ENCODE measurements around the gene SLC19A1. TPM values are rescaled to one million over a fixed set of nuclear protein-coding genes. Genes with fewer than 3 reads are reported as not detected.
"Not testable (repeated sequence)": the region's sequence is repeated elsewhere in the genome, so short reads cannot be mapped to it uniquely, and the experiment has no call there.

Gene SLC19A1
- polyA plus RNA-seq, 5 donors: 22.7 to 36.4 (median 24.4) TPM

GRCh38 chr21:45577801-45578175, 35.5 kb upstream of the SLC19A1 start:
- DNase-seq: no peak

GRCh38 chr21:45576838-45577737, 34.8 kb upstream of the SLC19A1 start:
- DNase-seq: no peak

DNA sequence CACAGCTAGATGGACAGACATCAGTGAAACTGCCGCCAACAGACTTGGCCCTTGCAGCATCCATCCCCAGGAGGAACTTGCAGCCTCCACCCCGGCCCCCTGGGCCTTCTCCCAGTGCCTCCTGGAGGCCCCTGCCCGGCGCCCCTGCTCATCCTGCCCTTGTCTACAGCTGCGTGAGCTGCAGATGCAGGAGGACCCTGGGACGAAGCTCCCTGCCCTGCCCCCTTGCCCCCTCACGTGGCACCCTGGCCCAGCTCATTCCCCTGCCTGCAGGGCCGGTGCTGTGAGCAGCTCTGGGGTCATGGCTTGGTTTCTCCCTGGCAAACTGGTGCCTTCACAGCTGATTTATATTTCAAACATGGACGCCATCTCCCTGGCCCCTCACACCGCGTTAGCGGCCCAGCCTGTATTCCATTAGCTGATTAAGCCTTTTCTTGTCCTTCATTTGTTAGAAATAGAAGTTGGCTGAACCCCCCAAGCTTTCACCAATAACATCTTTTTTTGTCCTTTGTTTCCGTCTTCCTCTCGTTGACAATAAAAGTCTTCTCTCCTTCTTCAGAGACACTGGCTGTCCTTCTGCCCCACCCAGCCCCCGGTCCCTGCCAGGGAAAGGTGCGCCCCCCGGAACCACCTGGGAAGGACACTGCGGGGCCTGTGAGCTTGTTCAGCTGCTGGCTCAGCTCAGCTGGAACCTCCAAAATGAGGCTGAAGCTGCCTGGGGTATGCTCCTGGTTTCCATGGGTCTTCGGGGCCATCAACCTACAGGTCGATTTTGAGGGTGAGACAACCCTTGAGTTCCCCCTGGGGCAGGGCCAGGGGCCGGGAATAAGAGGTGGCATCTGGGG, 34.0 kb upstream of the SLC19A1 start:
- DNase-seq: no peak

DNA sequence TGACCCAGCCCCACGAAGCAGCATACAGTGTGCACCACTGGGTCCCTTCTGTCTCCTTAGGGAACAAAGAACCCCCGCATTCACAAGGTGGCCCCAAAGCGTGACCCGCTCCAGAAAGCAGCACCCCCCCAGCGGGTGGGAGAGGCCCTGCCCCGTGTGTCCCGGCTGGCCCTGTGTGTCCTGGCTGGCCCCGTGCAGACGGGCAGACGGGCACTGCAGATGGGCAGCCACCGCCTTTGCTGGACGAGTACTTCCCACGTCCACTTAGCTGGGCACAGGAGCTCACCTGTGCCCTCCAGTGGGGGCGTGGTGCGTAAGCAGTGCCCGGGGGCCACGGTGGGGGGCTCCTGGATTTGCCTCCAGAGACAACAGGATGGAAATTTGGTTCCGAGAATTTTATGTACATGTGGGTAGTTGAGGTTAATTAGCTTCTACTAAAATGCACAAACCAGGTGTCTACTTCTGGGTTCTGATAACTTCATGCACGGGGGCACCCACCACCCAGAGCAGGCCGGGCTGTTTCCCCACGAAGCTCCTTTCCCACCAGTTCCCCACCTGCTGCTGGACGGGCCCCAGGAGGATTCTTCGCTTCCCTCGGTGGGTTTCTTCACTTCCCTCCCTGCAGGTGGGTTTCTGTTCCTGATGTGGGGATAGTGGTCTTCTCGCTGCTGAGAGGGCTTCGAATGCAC, 33.2 kb upstream of the SLC19A1 start:
- DNase-seq: no peak

- DNase-seq: no peak
Measured at GRCh38 chr21:45574691-45575090, 32.5 kb upstream of the SLC19A1 start.

- DNase-seq: no peak
Measured at GRCh38 chr21:45574081-45574501, 31.9 kb upstream of the SLC19A1 start.

DNA sequence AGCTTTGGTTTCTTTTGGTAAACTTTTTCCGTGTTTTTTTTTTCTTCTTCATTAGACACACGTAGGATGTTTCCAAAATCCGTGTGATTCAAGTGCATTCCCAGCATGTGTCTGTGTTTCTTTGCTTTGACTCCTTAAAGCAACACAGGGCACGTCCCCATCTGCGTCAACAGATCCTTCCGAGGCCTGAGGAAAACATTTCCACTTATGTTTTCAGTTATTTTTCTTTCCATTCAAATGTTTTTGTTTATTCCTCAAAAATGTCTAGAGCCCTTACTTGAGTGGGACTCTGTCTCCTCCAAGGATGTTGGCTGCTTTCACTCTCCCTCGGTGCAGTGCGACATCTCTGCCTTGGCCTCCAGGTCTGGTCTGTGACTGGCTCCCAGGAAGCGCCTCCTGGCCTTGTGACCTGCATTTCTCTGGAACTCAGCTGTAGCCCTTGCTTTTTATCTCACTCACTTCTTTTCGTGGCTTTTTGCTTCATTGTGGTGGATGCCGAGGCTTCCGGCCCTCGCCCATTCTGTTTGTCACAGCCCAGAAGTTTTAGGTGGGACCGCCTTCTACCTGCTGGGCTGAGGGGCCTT, 31.3 kb upstream of the SLC19A1 start:
- no peak for DNase-seq

DNA sequence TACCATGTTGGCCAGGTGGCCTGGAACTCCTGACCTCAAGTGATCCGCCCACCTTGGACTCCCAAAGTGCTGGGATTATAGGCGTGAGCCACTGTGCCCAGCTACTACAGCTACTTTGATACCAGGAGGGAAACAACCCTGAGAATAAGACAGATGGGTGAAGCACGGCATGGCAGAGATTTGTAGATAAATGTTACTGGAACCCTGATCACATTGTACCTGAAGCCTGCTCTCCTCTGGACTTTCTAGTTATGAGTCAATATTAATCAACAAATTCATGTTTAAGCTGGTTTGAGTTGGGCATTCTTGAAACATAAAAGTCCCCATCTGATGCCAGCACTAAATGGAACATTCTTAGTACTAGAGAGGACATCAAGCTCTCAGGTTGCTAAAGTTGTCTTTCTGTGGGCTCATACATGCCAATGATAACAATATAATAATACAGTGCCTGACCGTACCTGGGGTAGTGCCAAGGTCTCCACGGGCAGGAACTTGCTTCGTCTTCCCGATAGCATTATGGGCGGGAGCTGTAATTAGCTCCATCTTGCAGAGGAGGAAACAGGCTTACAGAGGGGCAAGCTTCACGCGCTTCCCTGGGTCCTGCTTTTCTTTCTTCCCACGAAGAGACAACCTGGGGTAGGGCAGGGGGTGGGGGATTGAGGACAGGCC, 30.7 kb upstream of the SLC19A1 start:
- DNase-seq: no peak

DNA sequence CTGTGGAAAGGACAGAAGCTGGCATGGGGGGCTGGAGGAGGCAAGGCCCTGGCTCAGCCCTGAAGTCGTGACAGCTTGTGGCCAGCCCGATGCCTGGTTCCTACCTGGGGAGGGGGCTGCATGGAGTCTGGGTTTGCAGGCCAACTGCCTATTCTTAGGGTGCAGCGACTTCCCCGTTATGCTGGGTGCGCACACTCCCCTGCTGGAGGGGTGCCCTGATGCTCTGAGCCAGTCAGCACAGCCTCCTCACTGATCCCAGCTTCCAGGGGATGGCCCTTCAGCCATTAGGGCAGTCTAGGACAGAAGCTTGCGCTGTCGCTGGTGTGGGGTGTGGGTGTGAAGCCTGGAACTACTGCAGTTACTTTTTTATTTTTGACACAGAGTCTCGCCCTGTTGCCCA, 30.0 kb upstream of the SLC19A1 start:
- DNase-seq: no peak

DNA sequence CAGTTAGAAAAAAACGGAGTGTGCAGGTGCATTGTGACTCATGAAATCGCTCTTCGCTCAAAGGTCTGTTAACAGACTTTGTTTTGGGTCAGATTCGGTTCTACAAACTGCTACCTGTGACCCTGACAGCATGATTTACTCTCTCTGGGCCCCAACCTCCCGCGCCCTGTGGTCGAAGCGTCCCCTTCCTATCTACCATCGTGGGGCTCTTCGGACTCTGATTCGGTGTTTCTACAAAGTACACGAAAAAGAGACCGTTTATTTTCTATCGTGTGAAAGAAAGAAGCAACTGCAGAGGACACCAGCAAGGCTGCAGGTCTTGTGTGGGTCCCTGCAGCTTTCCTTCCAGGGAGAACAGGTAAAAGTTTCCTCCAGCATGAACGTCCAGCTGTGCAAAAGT, 29.4 kb upstream of the SLC19A1 start:
- no peak for DNase-seq

DNA sequence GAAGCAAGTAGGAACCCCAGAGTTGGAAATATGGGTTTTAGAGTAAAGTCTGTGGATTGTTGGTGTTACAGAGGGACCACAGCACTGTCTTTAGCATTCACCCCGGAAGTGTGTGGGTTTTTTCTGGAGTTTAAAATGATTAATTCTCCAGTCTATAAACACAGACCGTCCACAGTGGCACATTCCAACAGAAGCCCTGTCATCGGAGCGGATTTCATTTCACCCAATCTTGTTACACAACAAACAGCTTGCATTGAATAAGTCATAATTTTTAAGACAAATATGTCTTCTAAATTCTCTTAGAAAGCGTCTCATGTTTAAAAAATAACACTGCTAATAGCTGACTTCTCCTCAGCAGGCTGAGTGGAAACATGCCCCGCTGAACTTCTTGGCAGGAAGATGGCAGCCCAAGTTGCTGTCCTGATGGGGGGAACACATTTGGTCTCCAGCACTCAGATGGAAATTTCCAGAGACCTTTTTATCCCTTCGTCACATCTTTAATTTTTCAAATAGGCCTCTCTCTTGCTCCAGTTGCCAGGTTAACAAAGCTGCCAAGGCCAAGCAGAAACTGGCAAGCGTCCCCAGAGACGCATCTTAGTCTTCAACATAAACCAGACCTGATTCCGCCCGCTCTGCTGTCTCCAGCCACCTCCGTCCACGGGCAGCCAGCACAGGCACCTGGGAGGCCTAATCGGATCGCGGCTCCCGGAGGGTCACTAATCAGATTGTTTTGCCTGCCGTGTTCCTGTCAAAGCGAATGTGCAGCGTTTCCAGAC, 28.8 kb upstream of the SLC19A1 start:
- no peak for DNase-seq

GRCh38 chr21:45570071-45570470, 27.8 kb upstream of the SLC19A1 start:
- no peak for DNase-seq

GRCh38 chr21:45568383-45568782, 26.1 kb upstream of the SLC19A1 start:
- DNase-seq: no peak

- DNase-seq: not testable (repeated sequence)
Measured at GRCh38 chr21:45564137-45564536, 21.9 kb upstream of the SLC19A1 start.

DNA sequence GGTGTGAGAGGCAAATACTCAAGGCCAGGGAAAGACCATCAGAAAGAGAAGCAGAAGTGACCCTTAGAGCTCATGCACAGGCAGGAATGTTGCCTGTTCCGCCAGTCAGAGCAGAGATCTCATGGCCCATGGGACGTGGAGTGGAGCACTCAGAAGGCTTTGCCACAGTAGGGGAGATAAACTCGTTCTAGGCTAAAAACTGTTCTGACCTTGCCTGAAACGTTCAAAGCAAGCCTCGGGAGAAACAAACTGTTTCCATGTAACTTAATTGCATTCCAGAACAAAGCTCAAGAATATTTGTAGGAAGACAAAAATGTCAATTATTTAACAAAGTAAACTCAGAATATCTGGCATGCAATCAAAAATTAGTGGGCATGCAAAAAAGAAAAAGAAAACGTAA, 20.7 kb upstream of the SLC19A1 start:
- no peak for DNase-seq

- DNase-seq: no peak
Measured at GRCh38 chr21:45562402-45562801, 20.2 kb upstream of the SLC19A1 start.

- DNase-seq: not testable (repeated sequence)
Measured at GRCh38 chr21:45561241-45561640, 19.0 kb upstream of the SLC19A1 start.

DNA sequence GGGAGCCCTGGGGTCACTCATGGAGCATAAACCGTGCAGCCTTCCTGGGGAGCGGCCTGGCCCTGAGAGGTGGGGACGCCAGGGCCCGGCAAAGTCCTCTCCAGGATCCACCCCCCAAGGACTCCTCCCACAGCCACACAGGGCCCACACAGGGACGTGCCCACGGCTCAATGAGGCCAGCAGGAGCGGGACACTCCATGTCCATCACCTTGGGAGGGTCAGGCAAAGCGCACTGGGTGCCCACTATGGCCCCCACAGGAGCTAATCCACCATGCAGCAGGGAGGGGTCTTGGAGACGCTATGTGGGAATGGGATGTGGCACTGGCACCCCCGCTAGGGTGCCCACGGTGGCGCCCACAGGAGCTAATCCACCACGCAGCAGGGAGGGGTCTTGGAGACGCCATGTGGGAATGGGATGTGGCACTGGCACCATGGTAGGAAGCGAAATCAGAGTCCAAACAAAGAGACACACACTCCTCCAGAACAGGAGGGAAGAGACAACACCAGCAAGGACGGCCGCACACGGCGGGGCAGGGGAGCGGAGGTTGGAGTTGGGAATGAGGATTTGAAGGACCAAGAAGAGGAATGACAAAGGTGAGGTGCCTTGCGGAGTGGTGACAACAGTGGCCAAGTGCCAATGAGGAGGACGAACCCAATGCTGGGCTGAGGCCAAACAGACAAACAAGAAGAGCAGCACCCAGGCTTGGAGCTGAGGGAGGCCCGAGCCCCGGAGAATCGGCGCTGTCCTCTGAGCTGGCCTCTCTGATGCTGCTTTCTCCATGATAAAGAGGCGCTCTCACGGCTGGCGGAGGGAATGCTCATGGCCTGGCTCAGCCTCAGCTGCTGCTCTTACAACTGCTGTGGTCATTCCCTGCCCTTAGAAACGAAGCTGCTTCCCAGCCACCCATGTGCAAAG, 18.1 kb upstream of the SLC19A1 start:
- no peak for DNase-seq
